ENCODE data around the gene FSTL5.

GRCh38 chr4:161728929-161729328 is 434.9 kb downstream of the FSTL5 start:
- TF ChIP-seq CTCF (conservative IDR thresholded peaks at IDR 0.05) (no peak), EZH2 (IDR thresholded peaks at IDR 0.05; ENCODE audit: low read depth) (no peak)
